GM20000 (cell line): ENCODE data around the gene PTK6.

Experiments
- DNase-seq: peaks from one replicate; pipeline ENCODE4 v3.0.0; 2012; ENCODE audit warnings: low spot score
- CTCF ChIP-seq: IDR thresholded peaks from 2 replicates; pipeline ENCODE4 v1.5.1; 2012; ENCODE audit warnings: mild to moderate bottlenecking, control low read depth; ENCODE audit errors: extremely low read depth, missing control alignments

The PTK6 gene

GRCh38 chr20:63490416-63490815 lies 46.8 kb downstream of the PTK6 start:
- no peak for DNase-seq
- no peak for TF ChIP-seq CTCF

GRCh38 chr20:63488315-63489251 lies 48.6 kb downstream of the PTK6 start:
- TF ChIP-seq CTCF, result no peak

GRCh38 chr20:63487781-63488241 lies 49.4 kb downstream of the PTK6 start:
- TF ChIP-seq CTCF, result no peak
- DNase-seq, result no peak

More at GRCh38 chr20:63488315-63489251, 48.6 kb downstream of the PTK6 start:
- no peak for DNase-seq

GRCh38 chr20:63487116-63487764 lies 49.9 kb downstream of the PTK6 start:
- no peak for TF ChIP-seq CTCF
- DNase-seq, result no peak

- no peak for DNase-seq
- no peak for TF ChIP-seq CTCF
Measured at GRCh38 chr20:63486300-63486855, 50.8 kb downstream of the PTK6 start.

- no peak for DNase-seq
- no peak for TF ChIP-seq CTCF
Measured at GRCh38 chr20:63484651-63485403, 52.3 kb downstream of the PTK6 start.
